Thoracic aorta (tissue), 2 donors: ENCODE measurements around the gene ST3GAL5. TPM values are rescaled to one million over a fixed set of nuclear protein-coding genes. Genes with fewer than 3 reads are reported as not detected.

Experiments used
- ATAC-seq: fragments of 150-250 bp; one replicate; pipeline ENCODE4 v1.8.0; 2017; ENCODE audit warnings: low read depth; ENCODE audit not compliant: insufficient number of reproducible peaks, low FRiP score
- DNase-seq: peaks from one replicate; pipeline ENCODE4 v3.0.0-alpha.2; 2020; ENCODE audit warnings: low spot score
- H3K27ac ChIP-seq, 2 donors: fragments of 200-600 bp; sonication (generic); 1 replicate in 1 of 2; 2 replicates in 1 of 2; pipeline ENCODE4 v1.5.1; 2016; ENCODE audit warnings: mild to moderate bottlenecking in 2 of 2, moderate library complexity in 2 of 2
- H3K27me3 ChIP-seq: fragments of 200-600 bp; sonication (generic); replicated peaks from 2 replicates; pipeline ENCODE4 v1.6.0; 2016; ENCODE audit warnings: mild to moderate bottlenecking; ENCODE audit not compliant: insufficient read depth
- H3K36me3 ChIP-seq: fragments of 200-600 bp; sonication (generic); one replicate; pipeline ENCODE4 v1.5.1; 2016
- H3K4me1 ChIP-seq, 2 donors: fragments of 200-600 bp; sonication (generic); 1 replicate in 1 of 2; 2 replicates in 1 of 2; pipeline versions ENCODE4 v1.5.1 to v1.6.0; 2016; ENCODE audit warnings: low read depth in 2 of 2, mild to moderate bottlenecking in 1 of 2; ENCODE audit not compliant: control insufficient read depth in 1 of 2
- H3K4me3 ChIP-seq: fragments of 200-600 bp; sonication (generic); 2 replicates; pipeline ENCODE4 v1.5.1; 2016; ENCODE audit warnings: mild to moderate bottlenecking
- H3K9me3 ChIP-seq: fragments of 200-600 bp; sonication (generic); 2 replicates; pipeline ENCODE4 v1.5.1; 2016
- total RNA-seq, 2 donors: library from RNA; depleted of rRNA; stranded (reverse); fragments of >200 nt; gene quantifications; one replicate each; pipeline versions ENCODE4 v1.1.0 to v1.2.3, GENCODE V29; 2016
- TF ChIP-seq, protein P1 (sequence below): fragments of 200-600 bp; sonication (generic); IDR thresholded peaks from one replicate; pipeline ENCODE4 v1.5.1; 2019; ENCODE audit warnings: antibody characterized with exemption

ST3GAL5 gene
- total RNA-seq, 2 donors from 2014 or later, result 11.9 to 32.7 TPM

DNA sequence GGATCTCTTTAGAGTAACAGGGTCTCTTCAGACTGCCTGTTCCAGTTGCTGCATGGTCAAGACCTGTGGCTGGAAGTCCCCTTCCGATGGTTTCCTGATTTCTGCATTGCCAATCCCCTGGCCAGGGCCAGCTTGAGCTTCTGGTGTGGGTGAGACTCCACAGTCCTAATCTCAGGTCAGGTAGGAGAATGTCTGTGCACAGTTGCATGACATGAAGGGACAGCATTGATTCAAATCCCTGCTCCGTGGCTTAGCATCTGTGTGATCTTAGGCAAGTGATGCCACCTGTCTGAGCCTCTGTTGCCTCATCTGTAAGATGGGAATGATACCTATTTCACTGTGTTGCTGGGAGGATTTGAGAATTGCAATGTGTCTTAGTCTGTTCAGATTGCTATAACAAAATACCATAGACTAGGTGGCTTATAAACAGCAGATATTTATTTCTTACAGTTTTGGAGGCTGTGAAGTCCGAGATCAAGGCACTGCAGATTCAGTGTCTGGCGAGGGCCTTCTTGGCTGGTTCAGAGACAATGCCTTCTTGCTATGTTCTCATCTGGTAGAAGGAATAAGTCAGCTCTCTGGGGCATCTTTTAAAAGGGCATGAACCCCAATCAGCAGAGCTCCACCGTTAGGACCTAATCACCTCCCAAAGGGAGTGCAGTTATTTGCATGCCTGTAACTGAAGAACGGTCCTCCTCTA is 68.8 kb downstream of the ST3GAL5 start:
- DNase-seq (no peak), ATAC-seq (no peak)
- TF ChIP-seq, protein P1, sequence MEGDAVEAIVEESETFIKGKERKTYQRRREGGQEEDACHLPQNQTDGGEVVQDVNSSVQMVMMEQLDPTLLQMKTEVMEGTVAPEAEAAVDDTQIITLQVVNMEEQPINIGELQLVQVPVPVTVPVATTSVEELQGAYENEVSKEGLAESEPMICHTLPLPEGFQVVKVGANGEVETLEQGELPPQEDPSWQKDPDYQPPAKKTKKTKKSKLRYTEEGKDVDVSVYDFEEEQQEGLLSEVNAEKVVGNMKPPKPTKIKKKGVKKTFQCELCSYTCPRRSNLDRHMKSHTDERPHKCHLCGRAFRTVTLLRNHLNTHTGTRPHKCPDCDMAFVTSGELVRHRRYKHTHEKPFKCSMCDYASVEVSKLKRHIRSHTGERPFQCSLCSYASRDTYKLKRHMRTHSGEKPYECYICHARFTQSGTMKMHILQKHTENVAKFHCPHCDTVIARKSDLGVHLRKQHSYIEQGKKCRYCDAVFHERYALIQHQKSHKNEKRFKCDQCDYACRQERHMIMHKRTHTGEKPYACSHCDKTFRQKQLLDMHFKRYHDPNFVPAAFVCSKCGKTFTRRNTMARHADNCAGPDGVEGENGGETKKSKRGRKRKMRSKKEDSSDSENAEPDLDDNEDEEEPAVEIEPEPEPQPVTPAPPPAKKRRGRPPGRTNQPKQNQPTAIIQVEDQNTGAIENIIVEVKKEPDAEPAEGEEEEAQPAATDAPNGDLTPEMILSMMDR, result no peak
- no peaks in the 10 kb centered on the region for H3K36me3 ChIP-seq
- H3K9me3 ChIP-seq, result no peaks in the 10 kb centered on the region
- H3K4me1 ChIP-seq, result peaks cover 0 to 4% of the 10 kb centered on the region in 2 donors
- H3K27ac ChIP-seq, result no peak overlapping the region
- H3K27me3 ChIP-seq, result no peaks in the 10 kb centered on the region
- H3K4me3 ChIP-seq, result no peak overlapping the region

DNA sequence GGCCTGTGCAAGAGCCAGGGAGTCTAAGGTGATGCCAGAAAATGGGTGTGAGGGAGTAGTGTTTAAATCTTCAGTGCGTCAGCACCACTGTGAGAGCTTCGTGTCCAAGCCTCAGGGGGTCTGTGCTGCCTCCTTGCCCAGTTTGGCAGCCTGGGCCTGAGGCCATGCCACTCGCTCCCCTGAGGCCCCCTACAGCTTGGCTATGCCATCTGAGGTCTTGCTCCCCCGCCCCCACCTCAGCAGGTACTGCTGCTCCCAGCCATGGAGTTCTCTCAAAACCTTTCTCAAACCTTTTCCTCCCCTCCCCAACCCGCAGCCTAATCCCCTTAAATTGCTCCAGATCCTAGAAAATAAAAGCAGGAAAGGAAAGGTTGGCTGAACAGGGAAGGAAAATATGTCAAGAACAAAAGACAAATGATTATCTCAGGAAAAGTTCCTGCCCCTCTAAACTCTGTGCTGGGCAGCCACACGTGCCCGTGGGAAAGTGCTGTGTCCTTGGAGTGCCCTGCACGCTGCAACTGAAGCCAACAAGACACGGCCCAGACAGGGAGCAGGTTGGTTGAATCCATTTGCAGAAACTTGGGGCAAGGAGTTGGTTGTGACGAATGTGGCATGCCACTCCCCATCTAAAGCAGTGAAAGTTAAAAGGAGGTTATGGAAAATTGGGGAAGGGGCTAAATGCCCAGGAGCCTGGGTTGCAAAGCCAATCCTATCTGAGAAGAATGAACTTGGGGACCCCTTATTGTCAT is 73.8 kb downstream of the ST3GAL5 start:
- peak overlapping the region in 1 of 2 donors; percentile 10 for H3K27ac ChIP-seq
- TF ChIP-seq, protein P1, result no peak
- H3K36me3 ChIP-seq, result no peaks in the 10 kb centered on the region
- no peak overlapping the region for H3K4me3 ChIP-seq
- peaks cover 8 to 51% of the 10 kb centered on the region in 2 donors for H3K4me1 ChIP-seq
- ATAC-seq, result no peak
- no peaks in the 10 kb centered on the region for H3K9me3 ChIP-seq
- H3K27me3 ChIP-seq, result no peaks in the 10 kb centered on the region
- no peak for DNase-seq

DNA sequence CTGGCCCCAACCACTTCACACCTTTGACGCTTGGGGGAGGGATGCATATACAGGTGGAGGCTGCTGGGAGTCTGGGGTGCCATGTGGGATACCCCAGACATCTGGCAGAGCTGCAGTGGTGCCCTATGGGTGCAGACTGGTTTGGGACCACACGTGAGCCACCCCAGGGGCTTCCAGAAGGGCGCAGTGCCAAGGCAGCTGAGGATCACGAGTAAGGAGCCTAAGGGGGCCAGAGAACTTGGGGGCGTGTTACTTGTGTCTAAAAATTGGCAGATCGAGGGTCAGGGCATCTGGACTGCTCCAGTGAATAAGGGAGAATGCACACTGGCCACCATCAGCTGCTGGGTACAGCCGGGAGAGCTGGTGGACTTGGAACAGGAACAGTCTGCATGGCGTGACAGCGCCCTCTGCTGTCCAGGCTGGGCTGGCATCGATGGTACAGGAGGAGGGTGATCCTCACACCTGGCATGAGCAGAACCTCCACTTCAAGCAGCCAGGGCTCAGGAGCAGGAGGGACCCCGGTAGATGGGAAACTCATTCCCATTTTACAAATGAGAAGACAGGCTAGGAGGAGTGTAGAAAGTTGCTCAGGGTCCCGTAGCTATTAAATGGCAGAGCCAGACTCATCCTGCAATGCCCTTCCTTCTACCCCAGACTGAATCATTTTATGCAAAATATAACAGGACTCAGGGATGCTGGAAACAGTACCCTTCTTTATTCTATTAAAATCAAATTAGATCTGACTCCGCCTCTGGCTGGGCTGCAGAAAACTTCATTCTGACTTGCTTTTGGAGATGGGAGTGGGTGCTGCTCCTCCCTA is 74.6 kb downstream of the ST3GAL5 start:
- peak; percentile 47 for ATAC-seq
- Histone ChIP-seq H3K27ac (no peak overlapping the region), H3K4me3 (no peak overlapping the region), H3K9me3 (no peaks in the 10 kb centered on the region), H3K27me3 (no peaks in the 10 kb centered on the region), H3K36me3 (no peaks in the 10 kb centered on the region), H3K4me1 (peaks cover 8 to 51% of the 10 kb centered on the region in 2 donors)
- TF ChIP-seq, protein P1, result peak; percentile 97
- DNase-seq, result peak; percentile 77

DNA sequence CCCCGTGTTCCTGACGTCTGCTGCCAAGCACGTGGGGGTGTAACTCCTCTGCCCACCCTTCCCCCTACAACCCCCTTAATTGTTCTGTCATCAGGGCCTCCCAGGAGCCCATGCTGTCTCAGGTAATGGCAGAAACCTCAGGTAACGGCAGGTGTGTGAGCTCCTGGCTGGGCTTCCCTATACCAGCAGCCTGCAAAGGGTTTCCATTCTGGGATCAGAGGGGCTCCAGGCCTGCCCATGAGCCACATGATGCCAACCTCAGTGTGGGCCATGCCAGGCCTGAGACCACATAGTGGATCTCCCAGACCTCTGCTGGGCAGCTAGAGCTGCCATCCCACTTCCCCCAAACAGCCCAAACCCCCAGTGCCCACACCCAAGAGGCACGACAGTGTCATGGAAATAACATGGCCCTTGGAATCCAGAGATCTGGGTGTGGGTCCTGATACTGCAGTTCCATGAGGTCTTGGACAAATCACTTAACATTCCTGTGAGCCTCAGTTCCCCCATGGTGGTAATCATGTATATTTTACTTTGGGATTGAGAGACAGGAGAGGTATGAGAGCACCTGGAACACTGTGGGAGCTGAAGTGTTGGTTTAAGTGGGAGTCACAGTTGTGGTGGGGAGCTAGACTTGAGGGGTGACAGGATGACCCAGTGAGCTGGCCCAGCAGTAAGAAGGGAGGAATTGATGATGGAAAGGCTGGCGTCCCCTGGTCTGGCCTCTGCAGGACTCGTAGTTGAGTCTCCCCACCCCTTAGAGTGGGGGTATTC is 75.4 kb downstream of the ST3GAL5 start:
- Histone ChIP-seq H3K9me3 (no peaks in the 10 kb centered on the region), H3K27ac (no peak overlapping the region), H3K27me3 (no peaks in the 10 kb centered on the region), H3K36me3 (no peaks in the 10 kb centered on the region), H3K4me1 (peaks cover 8 to 51% of the 10 kb centered on the region in 2 donors), H3K4me3 (no peak overlapping the region)
- TF ChIP-seq, protein P1, result no peak
- ATAC-seq (no peak), DNase-seq (no peak)
